ENCODE data around the gene DYRK3. TPM values are rescaled to one million over a fixed set of nuclear protein-coding genes. Genes with fewer than 3 reads are reported as not detected.
A peak's percentile ranks its signal among the peaks of the same experiment; 100 is the strongest.

The DYRK3 gene
- total and polyA plus RNA-seq, 2 of the 13 experiments (the other 11 are each of a cell fraction or from before 2014, with no cell fraction given), result 0.48 to 2.8 TPM

- Histone ChIP-seq H3K9me3 (ENCODE audit: low read length) (no peaks in the 10 kb centered on the region), H3K27me3 (ENCODE audit: control insufficient read depth in 1 of 2, insufficient read depth in 2 of 2, low read length in 2 of 2) (no peaks in the 10 kb centered on the region), H2AFZ (ENCODE audit: low read length) (no peak overlapping the region), H3K4me3 (replicated peaks in 1 of 3; ENCODE audit: insufficient read depth in 1 of 3, low read depth in 2 of 3, low read length in 3 of 3) (no peak overlapping the region), H3K4me2 (ENCODE audit: low read depth, low read length) (no peak overlapping the region), H3K79me2 (ENCODE audit: insufficient read depth, low read length) (peaks cover 13% of the 10 kb centered on the region), H3K9ac (ENCODE audit: insufficient read depth, low read depth, low read length) (no peak overlapping the region), H3K36me3 (replicated peaks in 1 of 2; ENCODE audit: control insufficient read depth in 1 of 2, insufficient read depth in 2 of 2, low read length in 2 of 2) (peaks cover 7 to 45% of the 10 kb centered on the region in 2 experiments), H3K4me1 (ENCODE audit: insufficient read depth, low read length) (peaks cover 10% of the 10 kb centered on the region), H3K27ac (ENCODE audit: extremely low read length, insufficient read depth, low read length) (no peak overlapping the region), H4K20me1 (ENCODE audit: insufficient read depth, low read length) (no peaks in the 10 kb centered on the region)
- intact Hi-C loops (cut with micrococcal nuclease; ENCODE audit: unreplicated experiment) (loop anchor here (2.0 kb wide), 1 partner anchor 57 kb away; no protein-coding TSS in a partner anchor), in situ Hi-C loops (cut with HindIII; ENCODE audit: extremely low pct_ligation_motif_present, low pct_unique_long_range_greater_than_20kb) (no loop called here)
- peak; percentile 23 for FAIRE-seq
- ATAC-seq, result no peak
- 86% methylated on average over 7 of the region's 7 CpGs for WGBS (ENCODE audit: low lambda C conversion rate)
- peak; percentile 30 for DNase-seq (ENCODE audit: low spot score)
- CTCF ChIA-PET (ENCODE audit: low intra/inter-chr PET ratio, low total read pairs), result interaction anchor here (0.9 to 2.7 kb wide), 3 partner anchors 26 to 56 kb away, joined by 3 to 27 read pairs (median 4); no protein-coding TSS in a partner anchor
- BruUV-seq (replicated peaks), result no TSS peak
- POLR2A ChIA-PET, result no interaction called here
- TF ChIP-seq THYN1 (CRISPR knock-in tag; IDR thresholded peaks at IDR 0.05; ENCODE audit: borderline replicate concordance, low read depth) (no peak), IRF2 (CRISPR knock-in tag; IDR thresholded peaks at IDR 0.05) (no peak), CTCF (CRISPR knock-in tag; IDR thresholded peaks at IDR 0.05) (peak; percentile 73), RELA (CRISPR knock-in tag; IDR thresholded peaks at IDR 0.05) (no peak), ZNF230 (CRISPR knock-in tag; IDR thresholded peaks at IDR 0.05) (no peak), REXO4 (CRISPR knock-in tag; IDR thresholded peaks at IDR 0.05; ENCODE audit: borderline replicate concordance) (no peak), XRCC5 (optimal IDR thresholded peaks at IDR 0.05; ENCODE audit: low read length) (peak; percentile 62), ZBTB46 (CRISPR knock-in tag; IDR thresholded peaks at IDR 0.05; ENCODE audit: borderline replicate concordance) (no peak), PPARG (CRISPR knock-in tag; conservative IDR thresholded peaks at IDR 0.05) (peak; percentile 94), SMC3 (IDR thresholded peaks at IDR 0.05; ENCODE audit: low read length) (peak; percentile 49), ZNF772 (CRISPR knock-in tag; IDR thresholded peaks at IDR 0.05) (no peak), ZNF7 (CRISPR knock-in tag; IDR thresholded peaks at IDR 0.05) (no peak), ZKSCAN1 (IDR thresholded peaks at IDR 0.05; ENCODE audit: low read length) (no peak), NR2F6 (IDR thresholded peaks at IDR 0.05) (peak; percentile 16; the same call in 1 of the 2 replicates), NR2F6 (CRISPR knock-in tag; IDR thresholded peaks at IDR 0.05) (no peak), ZNF362 (CRISPR knock-in tag; IDR thresholded peaks at IDR 0.05; ENCODE audit: borderline replicate concordance) (peak; percentile 32; the same call in 1 of the 2 replicates), RXRB (CRISPR knock-in tag; IDR thresholded peaks at IDR 0.05; ENCODE audit: borderline replicate concordance) (peak; percentile 65; the same call in 1 of the 2 replicates), BCLAF1 (IDR thresholded peaks at IDR 0.05) (no peak), ZNF547 (CRISPR knock-in tag; IDR thresholded peaks at IDR 0.05) (no peak)
Observed at GRCh38 chr1:206608108-206608698, 27.1 kb upstream of the DYRK3 start.
